Measurements from ENCODE around the gene HMCN2.

GRCh38 chr9:130414910-130415746 lies 149.6 kb downstream of the HMCN2 start:
- TF ChIP-seq POLR2AphosphoS5 (IDR thresholded peaks at IDR 0.05) (no peak), CTCF (IDR thresholded peaks at IDR 0.05) (no peak), EP300 (IDR thresholded peaks at IDR 0.05) (no peak), POLR2A (IDR thresholded peaks at IDR 0.05) (no peak)

All from stomach (tissue), 4 donors.